AG09309 (cell line): ENCODE data around the gene GRB7.
"Not testable (repeated sequence)": the region's sequence is repeated elsewhere in the genome, so short reads cannot be mapped to it uniquely, and the experiment has no call there.

ENCODE experiments used
- DNase-seq: peaks from one replicate; pipeline ENCODE4 v3.0.0-alpha.2; 2010; ENCODE audit warnings: low read depth
- H3K4me3 ChIP-seq: 2 replicates; pipeline ENCODE4 v1.5.1; 2011; ENCODE audit warnings: mild to moderate bottlenecking, low read depth, low read length, moderate library complexity; ENCODE audit not compliant: control insufficient read depth
- TF ChIP-seq, protein P1 (sequence below): IDR thresholded peaks from 2 replicates; pipeline ENCODE4 v1.5.1; 2011; ENCODE audit warnings: mild to moderate bottlenecking, low read depth, low read length, inconsistent platforms; ENCODE audit not compliant: insufficient read depth, control insufficient read depth; ENCODE audit errors: missing control alignments

The GRB7 gene

DNA sequence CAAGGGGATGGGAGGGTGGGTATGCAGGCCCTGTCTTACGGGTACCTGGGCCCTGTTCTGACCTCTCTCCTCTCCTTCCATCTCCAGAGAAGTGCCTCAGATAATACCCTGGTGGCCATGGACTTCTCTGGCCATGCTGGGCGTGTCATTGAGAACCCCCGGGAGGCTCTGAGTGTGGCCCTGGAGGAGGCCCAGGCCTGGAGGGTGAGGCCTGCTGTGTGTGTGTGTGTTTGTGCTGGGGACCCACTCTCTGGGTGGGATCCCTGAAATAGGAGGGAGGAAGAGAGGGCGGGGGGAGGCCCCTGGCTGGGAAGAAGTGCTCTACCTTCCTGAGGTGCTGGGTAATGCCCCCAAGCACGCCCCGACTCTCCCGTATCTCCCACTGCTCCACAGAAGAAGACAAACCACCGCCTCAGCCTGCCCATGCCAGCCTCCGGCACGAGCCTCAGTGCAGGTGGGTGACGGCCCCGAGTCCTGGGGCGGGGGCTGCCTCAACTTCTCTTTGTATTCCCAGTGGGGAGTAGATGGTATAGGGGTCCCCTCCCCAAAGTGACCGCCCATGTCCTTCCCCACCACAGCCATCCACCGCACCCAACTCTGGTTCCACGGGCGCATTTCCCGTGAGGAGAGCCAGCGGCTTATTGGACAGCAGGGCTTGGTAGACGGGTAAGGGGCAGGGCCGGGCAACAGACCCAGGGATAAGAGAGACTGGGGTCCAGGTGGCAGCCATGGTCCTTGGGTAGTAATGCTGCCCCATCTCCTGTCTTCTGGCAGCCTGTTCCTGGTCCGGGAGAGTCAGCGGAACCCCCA, 7.8 kb downstream of the GRB7 start:
- no peak for DNase-seq
- TF ChIP-seq, protein P1, sequence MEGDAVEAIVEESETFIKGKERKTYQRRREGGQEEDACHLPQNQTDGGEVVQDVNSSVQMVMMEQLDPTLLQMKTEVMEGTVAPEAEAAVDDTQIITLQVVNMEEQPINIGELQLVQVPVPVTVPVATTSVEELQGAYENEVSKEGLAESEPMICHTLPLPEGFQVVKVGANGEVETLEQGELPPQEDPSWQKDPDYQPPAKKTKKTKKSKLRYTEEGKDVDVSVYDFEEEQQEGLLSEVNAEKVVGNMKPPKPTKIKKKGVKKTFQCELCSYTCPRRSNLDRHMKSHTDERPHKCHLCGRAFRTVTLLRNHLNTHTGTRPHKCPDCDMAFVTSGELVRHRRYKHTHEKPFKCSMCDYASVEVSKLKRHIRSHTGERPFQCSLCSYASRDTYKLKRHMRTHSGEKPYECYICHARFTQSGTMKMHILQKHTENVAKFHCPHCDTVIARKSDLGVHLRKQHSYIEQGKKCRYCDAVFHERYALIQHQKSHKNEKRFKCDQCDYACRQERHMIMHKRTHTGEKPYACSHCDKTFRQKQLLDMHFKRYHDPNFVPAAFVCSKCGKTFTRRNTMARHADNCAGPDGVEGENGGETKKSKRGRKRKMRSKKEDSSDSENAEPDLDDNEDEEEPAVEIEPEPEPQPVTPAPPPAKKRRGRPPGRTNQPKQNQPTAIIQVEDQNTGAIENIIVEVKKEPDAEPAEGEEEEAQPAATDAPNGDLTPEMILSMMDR: no peak
- H3K4me3 ChIP-seq: no peak overlapping the region

DNA sequence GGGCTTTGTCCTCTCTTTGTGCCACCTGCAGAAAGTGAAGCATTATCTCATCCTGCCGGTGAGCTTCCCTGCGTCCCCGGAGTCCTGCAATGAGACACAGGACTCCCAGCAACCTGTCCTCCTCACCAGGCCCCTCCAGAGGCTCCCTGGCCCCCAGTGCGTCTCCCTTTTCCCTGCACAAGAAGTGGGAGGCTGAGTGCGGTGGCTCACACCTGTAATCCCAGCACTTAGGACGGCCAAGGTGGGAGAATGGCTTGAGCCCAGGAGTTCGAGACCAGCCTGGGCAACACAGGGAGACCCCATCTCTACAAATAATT, 8.4 kb downstream of the GRB7 start:
- no peak overlapping the region for H3K4me3 ChIP-seq
- DNase-seq: no peak
- TF ChIP-seq, protein P1: no peak

DNA sequence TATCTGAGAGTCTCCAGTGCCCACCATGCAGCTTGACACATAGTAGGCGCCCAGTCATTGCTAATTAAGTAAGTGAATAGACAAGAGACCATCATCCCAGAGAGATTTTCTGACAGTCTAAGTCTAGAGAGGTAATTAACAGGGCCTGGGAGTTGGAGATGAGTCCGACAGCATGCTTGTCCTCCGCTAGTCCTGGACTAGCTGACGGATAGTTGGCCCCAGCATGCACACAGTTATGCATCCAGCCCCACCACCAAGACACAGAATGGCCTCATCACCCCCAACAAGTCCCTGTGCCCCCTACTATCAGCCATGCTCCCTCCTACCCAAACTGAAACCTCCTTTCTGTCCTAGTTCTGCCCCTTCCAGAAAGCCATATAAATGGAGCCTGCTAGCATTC, 10.0 kb downstream of the GRB7 start:
- TF ChIP-seq, protein P1: no peak

DNA sequence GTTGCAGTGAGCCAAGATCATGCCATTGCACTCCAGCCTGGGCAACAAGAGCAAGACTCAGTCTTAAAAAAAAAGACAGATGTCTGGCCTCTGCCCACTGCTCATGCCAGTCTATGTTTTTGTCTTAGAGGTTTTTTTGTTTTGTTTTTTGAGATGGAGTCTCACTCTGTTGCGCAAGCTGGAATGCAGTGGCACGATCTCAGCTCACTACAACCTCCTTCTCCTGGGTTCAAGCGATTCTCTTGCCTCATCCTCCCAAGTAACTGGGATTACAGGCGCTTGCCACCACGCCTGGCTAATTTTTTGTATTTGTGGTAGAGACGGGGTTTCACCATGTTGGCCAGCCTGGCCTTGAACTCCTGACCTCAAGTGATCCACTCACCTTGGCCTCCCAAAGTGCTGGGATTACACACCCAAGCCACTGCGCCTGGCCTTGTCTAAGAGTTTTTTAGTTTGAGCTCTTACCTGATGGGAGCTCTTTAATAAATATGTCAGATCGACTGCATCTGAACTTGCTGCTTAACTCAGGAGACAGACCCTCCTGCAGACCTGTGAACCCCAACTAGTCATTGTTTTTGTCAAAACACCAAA, 10.8 kb downstream of the GRB7 start:
- not testable (repeated sequence) for DNase-seq, H3K4me3 ChIP-seq

More for the DNA sequence above, 10.0 kb downstream of the GRB7 start:
- H3K4me3 ChIP-seq: no peak overlapping the region
- no peak for DNase-seq

DNA sequence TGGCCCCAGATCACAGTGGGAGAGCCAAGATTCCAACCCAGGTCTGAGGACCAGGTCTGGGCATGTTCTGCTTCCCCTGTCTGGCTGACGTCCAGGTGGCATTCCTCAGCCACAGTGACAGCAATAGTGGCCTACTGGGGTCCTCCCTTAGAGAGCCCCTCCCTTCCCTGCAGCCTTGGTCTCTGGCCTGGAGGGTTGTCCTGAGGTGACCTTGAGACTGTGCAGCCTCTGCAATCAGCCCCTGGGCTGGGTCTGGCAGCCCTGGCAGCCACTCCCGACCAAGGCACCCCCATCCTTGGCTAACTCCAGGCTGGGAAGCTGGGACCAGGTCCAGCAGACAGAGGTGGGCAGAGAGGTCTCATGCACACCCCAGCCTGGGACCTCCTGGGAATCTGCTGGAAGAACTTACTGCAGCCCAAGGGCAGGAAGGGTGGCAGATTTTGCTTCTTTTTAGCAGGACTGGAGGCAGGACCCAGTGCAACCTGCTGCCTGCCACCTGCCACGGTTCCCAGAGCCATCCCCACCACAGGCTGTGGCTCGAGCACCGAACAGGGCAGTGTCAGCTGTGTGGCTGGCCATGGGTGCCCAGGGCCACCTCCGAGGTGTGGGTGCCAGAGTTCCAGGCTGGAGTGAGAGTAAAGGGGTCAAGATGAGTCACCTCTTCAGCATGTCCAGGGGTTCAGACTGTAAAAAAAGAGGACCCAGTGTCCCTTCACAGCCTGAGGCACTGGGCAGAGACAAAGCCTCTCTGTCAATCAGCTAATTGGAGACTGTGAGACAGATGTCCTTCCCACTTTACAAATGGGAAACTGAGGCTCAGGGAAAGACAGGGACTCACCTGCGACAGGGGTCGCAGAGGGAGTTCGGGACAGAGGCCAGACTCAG, 12.6 kb downstream of the GRB7 start:
- no peak for DNase-seq
- TF ChIP-seq, protein P1: no peak
- no peak overlapping the region for H3K4me3 ChIP-seq

DNA sequence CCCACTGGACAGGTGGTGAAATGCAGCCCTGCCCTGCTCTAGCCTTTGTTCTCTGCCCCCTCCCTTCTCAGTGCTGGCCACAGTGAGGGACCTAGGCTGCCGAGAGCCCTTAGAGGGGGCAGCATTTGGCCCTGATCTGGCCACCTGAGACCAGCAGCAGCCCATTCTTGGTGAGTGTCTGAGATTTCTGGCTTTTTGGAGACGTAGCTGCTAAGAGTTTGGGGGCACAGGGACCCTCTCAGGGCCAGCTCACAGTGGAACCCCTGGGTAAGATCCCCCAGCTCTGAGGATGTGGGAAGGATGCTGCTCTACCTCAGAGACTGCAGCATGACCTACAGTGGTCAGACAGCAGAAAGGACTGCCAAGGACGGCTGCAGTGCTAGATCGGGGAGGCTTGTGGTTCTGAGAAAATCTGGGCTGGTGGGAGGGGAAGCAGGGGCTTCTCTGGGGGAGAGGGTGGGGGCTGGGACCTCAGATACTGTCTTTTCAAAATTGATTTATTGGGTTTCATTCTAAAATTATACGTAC, 13.3 kb downstream of the GRB7 start:
- TF ChIP-seq, protein P1: no peak
- no peak for DNase-seq
- no peak overlapping the region for H3K4me3 ChIP-seq

DNA sequence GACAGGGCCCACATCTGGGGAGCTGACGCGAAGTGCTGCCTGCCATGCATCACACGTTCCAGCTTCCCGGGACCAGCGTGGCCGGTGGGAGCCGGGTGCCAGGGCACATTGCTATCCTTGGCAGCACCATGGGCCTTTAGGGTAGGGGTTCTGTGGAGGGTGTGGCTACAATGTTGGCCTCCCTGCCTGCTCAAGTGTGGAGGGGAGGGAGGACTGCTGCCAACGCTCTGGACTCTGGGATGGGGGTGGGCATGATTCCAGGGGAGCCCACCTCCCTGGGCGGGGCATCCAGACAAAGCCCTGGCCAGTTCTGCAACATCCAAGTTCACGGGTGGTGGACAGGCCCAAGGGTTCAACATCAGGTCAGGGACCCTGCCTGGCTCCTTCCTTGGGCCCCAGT, 13.9 kb downstream of the GRB7 start:
- DNase-seq: no peak
- H3K4me3 ChIP-seq: no peak overlapping the region
- TF ChIP-seq, protein P1: no peak
